Epithelial cell of alveolus of lung (primary cell): ENCODE measurements around the gene ITGA2B. TPM values are rescaled to one million over a fixed set of nuclear protein-coding genes. Genes with fewer than 3 reads are reported as not detected.

Experiments
- total RNA-seq: library from RNA; depleted of rRNA; stranded (reverse); fragments of >200 nt; gene quantifications from 2 replicates; pipeline ENCODE4 v1.2.1, GENCODE V29; 2015

Gene ITGA2B
- under 0.01 and 0.56 TPM in 2 replicates for total RNA-seq

DNA sequence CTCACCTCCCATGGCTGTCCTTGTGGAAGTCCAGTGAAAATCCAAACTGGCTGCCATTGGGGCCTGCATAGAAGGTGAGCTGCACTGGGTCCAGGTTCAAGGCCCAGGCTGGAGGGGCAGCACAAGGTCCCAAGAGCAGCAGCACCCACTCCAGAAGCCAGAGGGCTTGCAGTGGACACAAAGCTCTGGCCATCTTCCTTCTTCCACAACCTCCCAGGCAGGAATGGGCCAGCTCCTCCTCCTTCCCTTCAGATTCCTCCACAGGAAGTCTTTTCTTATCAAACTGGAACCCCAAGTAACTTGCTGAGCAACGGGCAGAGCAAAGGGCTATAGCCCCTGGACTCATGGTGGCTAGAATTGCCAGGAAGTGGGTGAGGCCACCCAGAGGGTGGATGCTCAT lies at the start of gene ITGA2B:
Gene ITGA2B, minus strand, starts transcription at position 369 of the 400 bp plus-strand sequence. Its CDS starts 176 bp downstream, at position 193.

GRCh38 chr17:44363613-44364159 lies 25.8 kb downstream of the ITGA2B start, which contains the start of gene FAM171A2:
TSS of gene FAM171A2 (minus strand) at chr17:44363853. CDS start at chr17:44363714, 139 bp downstream.

DNA sequence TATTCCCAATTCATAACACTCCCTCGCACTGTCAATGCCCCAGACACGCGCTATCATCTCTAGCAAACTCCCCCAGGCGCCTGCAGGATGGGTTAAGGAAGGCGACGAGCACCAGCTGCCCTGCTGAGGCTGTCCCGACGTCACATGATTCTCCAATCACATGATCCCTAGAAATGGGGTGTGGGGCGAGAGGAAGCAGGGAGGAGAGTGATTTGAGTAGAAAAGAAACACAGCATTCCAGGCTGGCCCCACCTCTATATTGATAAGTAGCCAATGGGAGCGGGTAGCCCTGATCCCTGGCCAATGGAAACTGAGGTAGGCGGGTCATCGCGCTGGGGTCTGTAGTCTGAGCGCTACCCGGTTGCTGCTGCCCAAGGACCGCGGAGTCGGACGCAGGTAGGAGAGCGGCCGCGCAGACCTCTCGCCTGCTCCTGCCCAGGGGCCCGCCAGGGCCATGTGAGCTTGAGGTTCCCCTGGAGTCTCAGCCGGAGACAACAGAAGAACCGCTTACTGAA lies 44.5 kb downstream of the ITGA2B start, which contains the start of gene GRN:
Gene GRN, plus strand, starts transcription at position 364 of the 515 bp plus-strand sequence. CDS start 3,863 bp downstream, outside the sequence.

GRCh38 chr17:44324571-44325275 lies 64.7 kb downstream of the ITGA2B start, which contains the start of gene SLC25A39:
TSS of gene SLC25A39 (minus strand) at chr17:44324823. CDS start at chr17:44323562, 1,261 bp downstream.

Other genes starting within 250 kb of the ITGA2B start
- 4.9 and 7.6 TPM in 2 replicates for gene HROB, start 247.7 kb downstream of the ITGA2B start, total RNA-seq
- gene ASB16, start 218.9 kb downstream of the ITGA2B start, total RNA-seq = not detected in 2 replicates
- 20.0 and 32.7 TPM in 2 replicates for gene TMUB2, start 202.7 kb downstream of the ITGA2B start, total RNA-seq
- 51.7 and 55.6 TPM in 2 replicates for gene ATXN7L3, start 189.8 kb downstream of the ITGA2B start, total RNA-seq
- gene UBTF, start 170.0 kb downstream of the ITGA2B start, total RNA-seq = 39.6 and 57.1 TPM in 2 replicates
- gene SLC4A1, start 121.5 kb downstream of the ITGA2B start, total RNA-seq = not detected in 2 replicates
- gene RUNDC3A, start 81.0 kb downstream of the ITGA2B start, total RNA-seq = not detected in 2 replicates
- gene SLC25A39, start 64.8 kb downstream of the ITGA2B start, total RNA-seq = 74.3 and 86.6 TPM in 2 replicates
- gene GRN, start 44.3 kb downstream of the ITGA2B start, total RNA-seq = 345 and 607 TPM in 2 replicates
- 7.9 and 23.6 TPM in 2 replicates for gene FAM171A2, start 25.8 kb downstream of the ITGA2B start, total RNA-seq
- 11.8 and 27.1 TPM in 2 replicates for gene GPATCH8, start 113.8 kb upstream of the ITGA2B start, total RNA-seq
- 19.4 and 32.3 TPM in 2 replicates for gene FZD2, start 167.8 kb upstream of the ITGA2B start, total RNA-seq